CD4-positive, CD25-positive, alpha-beta regulatory T cell (primary cell): ENCODE results near the gene KNSTRN. TPM values are rescaled to one million over a fixed set of nuclear protein-coding genes. Genes with fewer than 3 reads are reported as not detected.

Source experiments
- ATAC-seq, 2 donors: fragments of 150-1000 bp; cut with Tn5 transposase; one replicate each; pipeline ENCODE4 v1.10.0; 2021; ENCODE audit warnings: low read depth in 2 of 2, moderate number of reproducible peaks in 2 of 2, moderate library complexity in 1 of 2
- DNase-seq, 3 donors: peaks; one replicate each; pipeline versions ENCODE4 v3.0.0 to v3.0.0-alpha.2; 2012 to 2022; ENCODE audit warnings: mixed read lengths in 1 of 3
- H3K27ac ChIP-seq: one replicate; pipeline ENCODE4 v1.7.0; 2013; ENCODE audit warnings: mild to moderate bottlenecking, low read length; ENCODE audit not compliant: insufficient read depth, poor library complexity, severe bottlenecking
- H3K27me3 ChIP-seq: one replicate; pipeline ENCODE4 v1.7.0; 2013; ENCODE audit warnings: low read length; ENCODE audit not compliant: control insufficient read depth, insufficient read depth
- H3K36me3 ChIP-seq: one replicate; pipeline ENCODE4 v1.7.0; 2013; ENCODE audit warnings: mild to moderate bottlenecking, low read length, moderate library complexity; ENCODE audit not compliant: control insufficient read depth, insufficient read depth
- H3K4me1 ChIP-seq: 2 replicates; pipeline ENCODE4 v1.7.0; 2013; ENCODE audit warnings: mild to moderate bottlenecking, low read length; ENCODE audit not compliant: insufficient read depth, control insufficient read depth, poor library complexity, severe bottlenecking
- H3K4me3 ChIP-seq: one replicate; pipeline ENCODE4 v1.7.0; 2013; ENCODE audit warnings: low read depth, mild to moderate bottlenecking, low read length, moderate library complexity
- H3K9me3 ChIP-seq, 2 experiments: 1 replicate in 1 of 2; 2 replicates in 1 of 2; pipeline ENCODE4 v1.7.0; 2013; ENCODE audit warnings: low read length in 2 of 2, mild to moderate bottlenecking in 1 of 2, moderate library complexity in 1 of 2; ENCODE audit not compliant: control insufficient read depth in 2 of 2
- H3K27ac Mint-ChIP-seq, 3 donors: one replicate each; pipeline ENCODE4 v1.8.0; 2020 to 2022; ENCODE audit warnings: mild to moderate bottlenecking in 3 of 3, mixed read lengths in 3 of 3, moderate library complexity in 2 of 3
- H3K27me3 Mint-ChIP-seq: one replicate; pipeline ENCODE4 v1.8.0; 2022; ENCODE audit warnings: mild to moderate bottlenecking, mixed read lengths
- H3K36me3 Mint-ChIP-seq: one replicate; pipeline ENCODE4 v1.8.0; 2020; ENCODE audit warnings: mixed read lengths
- H3K4me1 Mint-ChIP-seq, 4 donors: one replicate each; pipeline ENCODE4 v1.8.0; 2020 to 2022; ENCODE audit warnings: mixed read lengths in 4 of 4, mild to moderate bottlenecking in 1 of 4
- H3K4me3 Mint-ChIP-seq, 4 donors: one replicate each; pipeline ENCODE4 v1.8.0; 2020 to 2022; ENCODE audit warnings: mild to moderate bottlenecking in 4 of 4, mixed read lengths in 4 of 4, moderate library complexity in 3 of 4
- H3K9me3 Mint-ChIP-seq, 7 donors: one replicate each; pipeline ENCODE4 v1.8.0; 2020 to 2022; ENCODE audit warnings: mixed read lengths in 7 of 7, mild to moderate bottlenecking in 3 of 7, moderate library complexity in 2 of 7
- polyA plus RNA-seq, 4 donors: library from polyadenylated mRNA; unstranded; fragments of 300-500 nt; fragmentation: Illumina TruSeq; gene quantifications; one replicate each; pipeline ENCODE4 v1.2.3, GENCODE V29; 2021
- total RNA-seq: library from RNA; stranded (reverse); gene quantifications from one replicate; pipeline ENCODE4 v1.2.3, GENCODE V29; 2022

KNSTRN gene
- total and polyA plus RNA-seq, 5 donors from 2014 or later, result 3.3 to 10.5 (median 4.6) TPM

DNA sequence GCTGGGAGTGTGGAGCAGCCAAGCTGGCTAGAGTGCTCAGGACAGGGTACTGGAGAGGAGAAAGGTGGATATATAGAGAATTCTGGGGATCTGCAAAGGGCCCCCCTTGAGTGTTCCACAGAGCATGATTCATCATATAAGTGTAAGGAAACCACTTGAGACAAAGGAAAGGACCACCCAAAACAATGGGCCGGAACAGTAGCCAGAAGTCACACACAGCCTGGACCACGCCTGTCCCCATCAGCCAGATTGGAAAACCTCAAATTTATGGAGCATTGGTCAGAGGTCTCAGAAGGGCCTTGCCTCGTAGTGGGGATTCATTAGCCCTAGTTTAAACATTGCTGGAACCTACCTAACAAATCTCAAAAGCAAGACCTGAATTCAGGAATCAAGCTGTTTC, 4.9 kb upstream of the KNSTRN start:
- Histone ChIP-seq H3K4me1 (no peaks in the 10 kb centered on the region), H3K27ac (no peak overlapping the region), H3K4me3 (no peak overlapping the region), H3K27me3 (no peaks in the 10 kb centered on the region), H3K9me3 (no peaks in the 10 kb centered on the region), H3K36me3 (no peaks in the 10 kb centered on the region)
- ATAC-seq (no peak), DNase-seq (no peak)
- peaks cover 6% of the 10 kb centered on the region for H3K27me3 Mint-ChIP-seq
- H3K4me1 Mint-ChIP-seq, result peaks cover 2 to 4% (median 3%) of the 10 kb centered on the region in 4 donors
- no peak overlapping the region for H3K4me3 Mint-ChIP-seq
- peaks cover 0 to 1% (median 0%) of the 10 kb centered on the region in 7 donors for H3K9me3 Mint-ChIP-seq
- H3K36me3 Mint-ChIP-seq, result peaks cover 1% of the 10 kb centered on the region
- no peak overlapping the region for H3K27ac Mint-ChIP-seq

DNA sequence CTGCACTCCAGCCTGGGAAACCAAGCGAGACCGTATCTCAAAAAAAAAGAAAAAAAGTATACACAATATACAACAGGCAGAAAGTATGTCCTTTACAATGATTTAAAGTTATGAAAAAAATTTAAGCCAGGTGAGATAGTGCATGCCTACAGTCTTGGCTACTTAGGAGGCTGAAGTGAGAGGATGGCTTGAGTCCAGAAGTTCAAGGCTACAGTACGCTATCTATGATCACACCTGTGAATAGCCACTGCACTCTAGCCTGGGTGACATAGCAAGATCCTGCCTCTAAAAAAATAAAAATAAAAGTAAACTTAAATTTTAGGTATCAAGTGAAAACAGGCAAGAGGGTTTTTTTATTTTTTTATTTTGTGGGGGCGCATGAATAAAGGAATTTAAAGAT, 3.1 kb upstream of the KNSTRN start:
- H3K4me3 Mint-ChIP-seq, result peak overlapping the region in 1 of 4 donors; percentile 41
- Histone ChIP-seq H3K27ac (no peak overlapping the region), H3K4me1 (peaks cover 10% of the 10 kb centered on the region), H3K36me3 (no peaks in the 10 kb centered on the region), H3K4me3 (no peak overlapping the region), H3K27me3 (no peaks in the 10 kb centered on the region), H3K9me3 (no peaks in the 10 kb centered on the region)
- ATAC-seq, result no peak
- H3K27me3 Mint-ChIP-seq, result peaks cover 7% of the 10 kb centered on the region
- no peak overlapping the region for H3K27ac Mint-ChIP-seq
- DNase-seq, result no peak
- peaks cover 6 to 17% (median 14%) of the 10 kb centered on the region in 4 donors for H3K4me1 Mint-ChIP-seq
- H3K36me3 Mint-ChIP-seq, result peaks cover 4% of the 10 kb centered on the region
- peaks cover 0 to 1% (median 0%) of the 10 kb centered on the region in 7 donors for H3K9me3 Mint-ChIP-seq

DNA sequence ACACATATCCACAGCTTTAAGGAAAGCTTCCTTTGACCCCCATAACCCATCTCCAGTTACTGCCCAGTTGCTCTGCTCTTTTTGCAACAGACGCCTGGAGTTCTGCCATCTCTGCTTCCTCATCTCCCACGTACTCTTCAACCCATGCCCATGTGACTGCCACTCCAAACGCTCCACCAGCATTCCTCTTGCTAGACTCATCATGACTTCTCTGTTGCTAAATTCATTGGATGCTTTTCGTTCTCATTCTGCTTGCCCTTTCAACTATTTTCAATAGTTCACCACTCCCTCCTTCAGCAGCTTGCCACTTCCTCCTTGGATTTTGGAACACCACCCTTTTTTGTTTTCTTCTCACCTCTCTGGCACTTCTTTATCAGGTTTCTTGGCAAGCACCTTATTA, 2.7 kb upstream of the KNSTRN start:
- Histone ChIP-seq H3K4me3 (no peak overlapping the region), H3K27ac (no peak overlapping the region), H3K9me3 (no peaks in the 10 kb centered on the region), H3K4me1 (peaks cover 10% of the 10 kb centered on the region), H3K36me3 (no peaks in the 10 kb centered on the region), H3K27me3 (no peaks in the 10 kb centered on the region)
- ATAC-seq, result no peak
- H3K4me1 Mint-ChIP-seq, result peaks cover 6 to 20% (median 18%) of the 10 kb centered on the region in 4 donors
- peaks cover 7% of the 10 kb centered on the region for H3K27me3 Mint-ChIP-seq
- DNase-seq, result no peak
- H3K36me3 Mint-ChIP-seq, result peaks cover 4% of the 10 kb centered on the region
- peak overlapping the region in 1 of 4 donors; percentile 41 for H3K4me3 Mint-ChIP-seq
- H3K27ac Mint-ChIP-seq, result no peak overlapping the region
- peaks cover 0 to 1% (median 0%) of the 10 kb centered on the region in 7 donors for H3K9me3 Mint-ChIP-seq

DNA sequence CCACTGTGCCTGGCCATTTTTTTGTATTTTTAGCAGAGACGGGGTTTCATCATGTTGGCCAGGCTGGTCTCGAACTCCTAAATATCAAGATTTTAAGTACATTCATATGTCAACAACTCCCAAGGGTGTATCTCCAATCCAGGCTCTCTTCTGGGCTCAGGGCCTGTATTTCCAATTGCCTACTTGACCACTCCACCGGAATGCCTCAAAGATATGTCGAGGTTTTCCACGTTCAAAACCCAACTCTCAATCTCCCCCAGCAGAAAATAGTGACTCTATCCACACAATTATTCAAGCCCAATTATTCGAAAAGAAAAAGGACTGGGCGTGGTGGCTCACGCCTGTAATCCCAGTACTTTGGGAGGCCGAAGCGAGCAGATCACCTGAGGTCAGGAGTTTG, 1.9 kb upstream of the KNSTRN start:
- Mint-ChIP-seq H3K4me3 (peak overlapping the region in 1 of 4 donors; percentile 41), H3K27ac (no peak overlapping the region)
- no peak for ATAC-seq

DNA sequence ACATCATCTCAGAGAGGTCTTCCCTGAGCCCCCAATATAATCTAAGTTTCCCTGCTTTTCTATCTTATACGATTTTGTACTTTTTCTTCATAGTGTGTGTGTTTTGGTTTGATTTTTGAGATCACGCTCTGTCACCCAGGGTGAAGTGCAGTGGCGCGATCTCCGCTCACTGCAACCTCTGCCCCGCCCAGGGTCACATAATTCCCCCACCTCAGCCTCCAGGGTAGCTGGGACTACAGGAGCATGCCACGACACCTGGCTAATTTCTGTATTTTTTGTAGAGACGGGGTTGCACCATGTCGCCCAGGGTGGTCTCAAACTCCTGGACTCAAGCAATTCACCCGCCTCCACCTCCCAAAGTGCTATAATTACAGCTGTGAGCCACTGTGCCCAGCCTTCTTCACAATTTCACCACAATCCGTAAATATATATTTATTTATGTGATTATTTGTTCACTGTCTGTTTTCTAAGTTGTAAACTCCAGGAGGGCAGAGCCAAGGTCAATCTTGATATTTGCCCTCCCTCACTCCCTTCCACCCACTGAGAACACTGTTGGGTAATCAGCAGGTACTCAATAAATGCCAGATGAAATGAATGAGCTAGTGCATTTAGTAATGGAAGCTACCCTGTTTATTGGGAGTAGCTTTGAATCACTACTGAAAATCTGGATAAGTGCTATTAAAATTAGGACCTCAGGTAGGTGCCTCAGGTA, 547 bp upstream of the KNSTRN start:
- peaks cover 7% of the 10 kb centered on the region for H3K36me3 ChIP-seq
- ATAC-seq, result no peak
- H3K4me3 ChIP-seq, result no peak overlapping the region
- Mint-ChIP-seq H3K4me1 (peaks cover 6 to 22% (median 18%) of the 10 kb centered on the region in 4 donors), H3K9me3 (peaks cover 0 to 1% (median 0%) of the 10 kb centered on the region in 7 donors), H3K36me3 (peaks cover 11% of the 10 kb centered on the region), H3K4me3 (peak overlapping the region in 2 of 4 donors; percentile 8 to 100), H3K27ac (peak overlapping the region in 1 of 3 donors; percentile 92), H3K27me3 (peaks cover 7% of the 10 kb centered on the region)
- no peaks in the 10 kb centered on the region for H3K9me3 ChIP-seq
- no peak for DNase-seq
- peaks cover 10% of the 10 kb centered on the region for H3K4me1 ChIP-seq
- H3K27ac ChIP-seq, result no peak overlapping the region
- no peaks in the 10 kb centered on the region for H3K27me3 ChIP-seq

More for the DNA sequence above, 1.9 kb upstream of the KNSTRN start:
- Mint-ChIP-seq H3K9me3 (peaks cover 0 to 1% (median 0%) of the 10 kb centered on the region in 7 donors), H3K36me3 (peaks cover 4% of the 10 kb centered on the region), H3K27me3 (peaks cover 7% of the 10 kb centered on the region), H3K4me1 (peaks cover 6 to 22% (median 18%) of the 10 kb centered on the region in 4 donors)
- no peak overlapping the region for H3K4me3 ChIP-seq
- DNase-seq, result no peak
- H3K9me3 ChIP-seq, result no peaks in the 10 kb centered on the region
- H3K27me3 ChIP-seq, result no peaks in the 10 kb centered on the region
- H3K27ac ChIP-seq, result no peak overlapping the region
- H3K36me3 ChIP-seq, result no peaks in the 10 kb centered on the region
- H3K4me1 ChIP-seq, result peaks cover 10% of the 10 kb centered on the region

DNA sequence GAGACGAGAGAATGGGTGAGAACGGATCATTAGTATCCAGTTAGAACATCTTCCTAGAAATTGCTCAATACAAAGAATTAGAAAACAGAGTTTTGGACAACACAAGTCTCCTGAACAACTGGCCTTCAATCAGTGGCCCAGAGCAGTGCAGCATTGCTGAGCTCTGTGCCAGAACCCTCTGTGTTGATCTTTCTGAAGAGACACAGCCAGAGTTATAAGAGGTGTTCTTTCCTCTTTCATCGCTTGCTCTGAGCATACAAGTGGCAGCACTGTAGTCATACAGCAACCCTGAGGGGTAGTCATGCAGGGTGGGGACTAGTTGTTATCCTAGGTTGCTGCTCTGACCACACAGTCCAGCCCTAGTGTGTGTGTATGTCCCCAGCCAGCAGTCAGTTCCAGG, 4.0 kb downstream of the KNSTRN start:
- no peaks in the 10 kb centered on the region for H3K9me3 ChIP-seq
- DNase-seq, result no peak
- Mint-ChIP-seq H3K4me3 (no peak overlapping the region), H3K27me3 (peaks cover 7% of the 10 kb centered on the region), H3K4me1 (peaks cover 6 to 24% (median 19%) of the 10 kb centered on the region in 4 donors), H3K36me3 (peaks cover 36% of the 10 kb centered on the region), H3K27ac (peak overlapping the region in 1 of 3 donors; percentile 79), H3K9me3 (no peaks in the 10 kb centered on the region)
- H3K36me3 ChIP-seq, result peaks cover 29% of the 10 kb centered on the region
- H3K4me3 ChIP-seq, result no peak overlapping the region
- H3K27me3 ChIP-seq, result no peaks in the 10 kb centered on the region
- ATAC-seq, result no peak
- peaks cover 10% of the 10 kb centered on the region for H3K4me1 ChIP-seq
- H3K27ac ChIP-seq, result no peak overlapping the region

DNA sequence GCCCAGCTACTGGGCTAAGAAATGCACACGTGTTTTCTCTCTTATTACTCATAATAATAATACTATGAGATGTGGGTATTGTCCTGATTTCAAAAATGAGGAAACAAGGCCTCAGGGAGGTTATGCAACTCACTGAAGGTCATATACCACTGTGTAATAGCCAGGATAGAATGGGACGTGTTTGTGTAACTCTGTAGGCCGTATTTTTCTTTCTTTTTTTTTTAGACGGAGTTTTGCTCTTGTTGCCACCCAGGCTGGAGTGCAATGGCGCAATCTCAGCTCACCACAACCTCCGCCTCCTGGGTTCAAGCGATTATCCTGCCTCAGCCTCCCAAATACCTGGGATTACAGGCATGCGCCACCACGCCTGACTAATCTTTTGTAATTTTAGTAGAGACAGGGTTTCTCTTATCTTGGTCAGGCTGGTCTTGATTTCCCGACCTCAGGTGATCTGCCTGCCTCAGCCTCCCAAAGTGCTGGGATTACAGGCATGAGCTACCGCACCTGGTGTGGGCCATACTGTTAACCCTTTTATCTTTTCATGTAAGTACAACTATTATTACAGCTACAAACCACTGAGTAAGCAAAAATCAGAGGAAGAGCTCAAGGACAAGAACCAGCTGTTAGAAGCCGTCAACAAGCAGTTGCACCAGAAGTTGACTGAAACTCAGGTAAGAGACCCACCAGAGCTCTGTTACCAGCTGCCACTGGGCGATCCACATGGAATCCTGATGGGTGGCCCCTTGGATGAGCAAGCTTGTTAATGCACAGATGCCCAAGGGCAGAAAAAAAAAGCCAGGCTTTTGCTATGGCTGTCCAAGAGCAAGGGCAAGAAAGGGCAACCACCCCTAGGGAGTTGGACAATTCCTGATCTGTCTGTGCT, 6.7 kb downstream of the KNSTRN start:
- H3K4me1 Mint-ChIP-seq, result peaks cover 0 to 13% (median 7%) of the 10 kb centered on the region in 4 donors
- no peaks in the 10 kb centered on the region for H3K9me3 ChIP-seq
- no peak overlapping the region for H3K27ac ChIP-seq
- DNase-seq, result no peak
- no peaks in the 10 kb centered on the region for H3K4me1 ChIP-seq
- no peak overlapping the region for H3K4me3 ChIP-seq
- peaks cover 46% of the 10 kb centered on the region for H3K36me3 ChIP-seq
- no peak for ATAC-seq
- H3K4me3 Mint-ChIP-seq, result no peak overlapping the region
- H3K27ac Mint-ChIP-seq, result peak overlapping the region in 1 of 3 donors; percentile 75
- peaks cover 46% of the 10 kb centered on the region for H3K36me3 Mint-ChIP-seq
- H3K9me3 Mint-ChIP-seq, result no peaks in the 10 kb centered on the region
- no peaks in the 10 kb centered on the region for H3K27me3 Mint-ChIP-seq
- no peaks in the 10 kb centered on the region for H3K27me3 ChIP-seq
